LNCaP clone FGC (cell line): ENCODE data around the gene FGF12.

Experiments
- DNase-seq: peaks from one replicate; pipeline ENCODE4 v3.0.0-alpha.2; 2011; ENCODE audit warnings: low read depth
- H3K4me3 ChIP-seq: 2 replicates; pipeline ENCODE4 v1.5.1; 2011; ENCODE audit warnings: mild to moderate bottlenecking, low read depth, low read length, control low read depth
- TF ChIP-seq, protein P1 (sequence below): IDR thresholded peaks from 2 replicates; pipeline ENCODE4 v1.5.1; 2012; ENCODE audit warnings: mild to moderate bottlenecking; ENCODE audit not compliant: control insufficient read depth, insufficient read depth; ENCODE audit errors: extremely low read depth

Gene FGF12

DNA sequence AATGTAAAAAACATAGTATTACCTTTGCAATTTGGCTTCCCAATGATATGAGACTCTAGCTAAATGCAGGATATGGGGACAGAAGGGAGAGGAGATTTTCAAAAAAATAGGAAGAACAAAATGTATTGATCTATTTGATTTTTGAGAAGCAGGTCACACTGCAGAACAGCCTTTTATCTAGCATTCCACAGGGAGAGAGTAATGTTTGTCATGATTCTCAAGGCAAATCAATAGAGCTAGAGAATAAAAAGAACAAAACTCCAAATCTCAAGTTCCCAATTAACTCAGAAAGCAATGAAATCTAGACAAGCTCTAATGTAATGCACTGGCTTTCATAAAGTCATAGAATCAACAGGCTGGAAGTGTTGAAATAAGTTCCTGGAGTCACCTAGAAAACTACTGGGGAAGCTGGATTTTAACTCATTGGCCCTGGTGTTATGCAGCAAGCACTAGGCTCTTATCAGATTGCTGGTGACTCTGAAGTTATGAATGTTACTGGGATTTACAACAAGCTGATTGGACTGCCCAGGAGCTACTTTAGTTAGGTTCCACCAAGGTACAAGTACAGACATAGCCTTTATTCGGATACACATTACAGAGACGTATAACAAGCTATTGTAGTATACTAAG is 442.8 kb downstream of the FGF12 start:
- no peak for DNase-seq
- TF ChIP-seq, protein P1, sequence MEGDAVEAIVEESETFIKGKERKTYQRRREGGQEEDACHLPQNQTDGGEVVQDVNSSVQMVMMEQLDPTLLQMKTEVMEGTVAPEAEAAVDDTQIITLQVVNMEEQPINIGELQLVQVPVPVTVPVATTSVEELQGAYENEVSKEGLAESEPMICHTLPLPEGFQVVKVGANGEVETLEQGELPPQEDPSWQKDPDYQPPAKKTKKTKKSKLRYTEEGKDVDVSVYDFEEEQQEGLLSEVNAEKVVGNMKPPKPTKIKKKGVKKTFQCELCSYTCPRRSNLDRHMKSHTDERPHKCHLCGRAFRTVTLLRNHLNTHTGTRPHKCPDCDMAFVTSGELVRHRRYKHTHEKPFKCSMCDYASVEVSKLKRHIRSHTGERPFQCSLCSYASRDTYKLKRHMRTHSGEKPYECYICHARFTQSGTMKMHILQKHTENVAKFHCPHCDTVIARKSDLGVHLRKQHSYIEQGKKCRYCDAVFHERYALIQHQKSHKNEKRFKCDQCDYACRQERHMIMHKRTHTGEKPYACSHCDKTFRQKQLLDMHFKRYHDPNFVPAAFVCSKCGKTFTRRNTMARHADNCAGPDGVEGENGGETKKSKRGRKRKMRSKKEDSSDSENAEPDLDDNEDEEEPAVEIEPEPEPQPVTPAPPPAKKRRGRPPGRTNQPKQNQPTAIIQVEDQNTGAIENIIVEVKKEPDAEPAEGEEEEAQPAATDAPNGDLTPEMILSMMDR: no peak
- no peak overlapping the region for H3K4me3 ChIP-seq

DNA sequence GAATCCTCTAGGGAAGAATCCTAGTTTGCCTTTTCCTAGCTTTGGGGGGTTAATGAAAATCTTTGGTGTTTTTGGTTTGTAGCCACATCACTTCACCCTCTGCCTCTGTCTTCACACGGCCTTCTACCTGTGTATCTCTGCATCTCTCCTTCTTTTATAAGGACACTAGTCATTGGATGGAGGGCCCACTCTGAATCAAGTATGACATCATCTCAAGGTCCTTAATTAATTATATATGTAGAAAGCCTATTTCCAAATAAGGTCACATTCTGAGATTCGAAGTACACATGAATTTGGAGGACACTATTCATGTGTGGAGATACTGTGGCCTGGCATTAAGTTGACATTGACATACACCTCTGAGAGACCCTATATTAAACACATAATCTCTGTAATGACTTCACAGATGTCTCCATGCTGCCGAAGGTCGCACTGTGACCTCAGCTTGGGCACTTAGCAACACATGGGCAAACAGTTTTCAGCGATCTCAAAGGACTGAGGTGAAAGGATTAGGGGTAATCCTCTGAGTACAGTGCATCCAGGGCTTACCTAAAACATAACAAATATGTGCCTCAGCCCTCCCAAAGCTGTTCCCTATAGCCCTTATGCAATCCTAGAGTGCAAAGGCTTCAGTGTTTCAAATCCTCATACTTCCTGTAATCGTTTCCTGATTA is 446.0 kb downstream of the FGF12 start:
- no peak for DNase-seq
- TF ChIP-seq, protein P1: no peak
- no peak overlapping the region for H3K4me3 ChIP-seq

DNA sequence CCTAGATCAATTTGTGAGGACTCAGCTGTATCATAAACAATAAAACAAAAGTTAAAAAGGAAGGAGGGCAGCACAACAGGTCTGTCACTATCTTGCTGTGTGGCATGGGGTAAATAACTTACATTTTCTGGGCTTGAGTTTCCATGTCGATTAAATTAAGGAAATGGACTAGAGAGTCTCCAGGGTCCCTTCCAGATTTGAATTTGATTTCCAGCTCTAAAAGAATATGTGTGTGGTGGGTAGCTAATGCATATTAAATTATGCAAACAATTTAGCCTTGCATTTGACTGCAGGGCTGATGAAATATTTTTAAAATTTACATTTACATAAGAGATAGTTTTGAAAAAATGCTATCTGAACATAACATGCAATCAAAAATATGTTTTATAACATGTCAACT is 447.7 kb downstream of the FGF12 start:
- TF ChIP-seq, protein P1: no peak
- no peak overlapping the region for H3K4me3 ChIP-seq
- no peak for DNase-seq

DNA sequence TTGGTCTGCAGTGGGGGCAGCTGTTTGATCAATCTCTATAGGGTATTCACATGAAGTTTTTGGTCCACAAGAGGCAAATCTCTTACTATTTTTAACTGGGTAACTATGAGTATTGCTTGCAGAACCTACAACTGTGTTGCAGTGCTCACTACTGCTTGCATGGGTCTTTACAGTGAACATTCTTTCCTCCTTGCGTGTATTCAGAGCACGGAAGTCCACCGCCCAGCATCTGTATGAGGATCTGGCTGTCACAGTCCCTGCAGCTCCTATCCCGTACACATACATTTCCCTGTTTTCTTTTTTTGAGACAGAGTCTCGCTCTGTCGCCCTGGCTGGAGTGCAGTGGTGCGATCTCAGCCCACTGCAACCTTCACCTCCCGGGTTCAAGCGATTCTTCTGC is 449.9 kb downstream of the FGF12 start:
- no peak overlapping the region for H3K4me3 ChIP-seq
- TF ChIP-seq, protein P1: no peak
- DNase-seq: no peak

DNA sequence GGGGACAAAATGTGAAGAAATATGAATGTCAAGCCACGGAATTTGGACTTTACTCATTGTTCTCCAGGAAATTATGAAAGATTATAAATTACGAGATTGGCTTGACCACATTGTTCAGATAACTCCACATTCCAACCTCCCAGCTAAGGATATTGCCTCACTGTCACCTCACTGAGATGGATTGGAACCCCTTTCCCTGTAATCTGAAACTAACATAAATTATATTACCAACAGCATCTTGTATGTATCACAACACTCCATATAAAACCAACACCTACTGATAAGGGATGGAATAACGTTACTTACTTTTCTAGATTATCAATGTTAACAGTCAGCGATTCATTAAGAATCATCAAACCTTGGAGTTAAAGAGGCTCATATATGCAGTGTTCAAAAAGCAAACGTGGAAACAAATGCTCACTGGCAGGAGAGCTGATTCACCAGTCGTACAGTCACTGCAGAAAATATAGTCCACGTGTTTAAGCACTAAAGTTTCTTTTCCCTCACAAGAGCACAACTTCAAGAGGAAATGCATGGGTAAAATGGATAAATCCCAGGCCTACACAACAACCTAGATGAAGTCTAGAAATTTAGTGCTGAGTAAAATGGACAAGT is 451.5 kb downstream of the FGF12 start:
- no peak for DNase-seq
- TF ChIP-seq, protein P1: no peak
- H3K4me3 ChIP-seq: no peak overlapping the region

DNA sequence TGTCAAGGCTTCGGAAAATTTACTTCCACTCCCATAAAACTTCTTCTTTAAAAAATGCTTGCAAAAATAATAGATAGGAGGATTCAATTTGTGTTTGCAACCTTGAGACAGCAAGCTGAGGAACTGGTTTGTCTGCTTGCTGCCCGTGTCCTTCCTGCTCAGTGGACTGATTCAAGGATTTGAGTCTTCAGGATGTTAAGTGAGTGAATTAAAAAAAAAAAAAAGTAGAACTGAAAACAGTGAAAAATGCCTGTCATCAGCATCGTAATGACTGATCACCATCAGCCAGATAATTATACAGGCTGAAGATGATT is 453.7 kb downstream of the FGF12 start:
- TF ChIP-seq, protein P1: no peak
- no peak overlapping the region for H3K4me3 ChIP-seq
- peak; percentile 8 for DNase-seq
